ENCODE data around the gene HACD3. TPM values are rescaled to one million over a fixed set of nuclear protein-coding genes. Genes with fewer than 3 reads are reported as not detected.
A peak's percentile ranks its signal among the peaks of the same experiment; 100 is the strongest.
"Not testable (repeated sequence)": the region's sequence is repeated elsewhere in the genome, so short reads cannot be mapped to it uniquely, and the experiment has no call there.

Gene HACD3
- polyA plus RNA-seq, 4 donors = 161 to 192 (median 191) TPM

DNA sequence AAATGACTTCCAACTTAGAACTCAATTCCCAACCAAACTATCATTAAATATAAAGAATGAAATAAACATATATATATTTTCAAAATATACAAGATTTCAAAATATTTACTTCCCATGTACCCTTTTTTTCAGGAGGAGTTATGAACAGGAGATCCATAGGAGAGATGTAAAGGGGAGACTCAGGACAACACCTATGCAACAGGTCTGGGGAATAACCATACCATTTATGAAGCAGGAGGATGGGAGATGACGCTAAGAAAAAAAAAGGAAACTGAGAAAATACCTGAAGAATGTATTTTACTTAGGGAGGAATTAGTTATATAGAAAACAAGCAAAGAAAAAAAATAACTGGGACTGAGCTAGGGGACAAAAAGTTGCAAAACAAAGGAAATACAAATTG is 56.8 kb downstream of the HACD3 start:
- DNase-seq (ENCODE audit: low read depth in 4 of 4, low spot score in 3 of 4) = no peak

DNA sequence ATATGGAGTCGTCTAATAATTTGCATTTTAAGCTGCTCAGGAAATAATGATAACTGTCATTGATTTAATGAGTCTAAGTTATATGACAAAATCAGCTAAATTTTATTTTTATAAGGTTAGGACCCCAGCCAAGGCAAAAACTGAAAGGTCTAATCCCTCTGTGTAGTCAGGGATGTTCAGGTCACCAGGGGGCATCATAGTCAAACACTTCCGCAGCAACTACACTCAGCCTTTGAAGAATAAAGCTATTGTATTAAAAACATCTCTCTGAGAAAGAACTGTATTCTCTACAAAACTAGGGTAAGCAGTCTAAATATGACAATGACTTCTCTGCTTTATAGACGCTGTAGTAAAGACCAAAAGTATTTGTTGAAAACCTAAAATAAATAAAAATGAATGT is 65.7 kb downstream of the HACD3 start:
- no peak for DNase-seq (ENCODE audit: low read depth in 4 of 4, low spot score in 3 of 4)

DNA sequence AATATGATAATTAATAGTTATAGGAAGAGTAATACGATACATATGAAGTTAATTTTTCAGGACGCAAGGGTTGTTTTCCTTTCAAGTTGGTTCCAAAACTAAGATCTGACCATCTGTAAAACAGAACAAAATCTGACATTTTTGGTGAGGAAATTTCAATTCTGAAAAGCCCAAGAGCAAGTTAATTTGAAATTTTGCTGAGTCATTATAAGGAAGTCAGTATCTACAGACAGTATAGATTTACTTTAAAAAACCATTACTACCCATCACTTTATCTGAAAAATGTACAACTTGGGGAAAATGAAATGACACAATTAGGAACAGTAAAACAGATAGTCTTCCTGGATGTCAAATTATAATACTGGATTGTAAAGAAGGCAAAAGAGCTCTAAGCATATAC is 68.2 kb downstream of the HACD3 start:
- no peak for DNase-seq (ENCODE audit: low read depth in 4 of 4, low spot score in 3 of 4)

GRCh38 chr15:65599677-65600076 is 69.4 kb downstream of the HACD3 start:
- DNase-seq (ENCODE audit: low read depth in 4 of 4, low spot score in 3 of 4) = no peak

DNA sequence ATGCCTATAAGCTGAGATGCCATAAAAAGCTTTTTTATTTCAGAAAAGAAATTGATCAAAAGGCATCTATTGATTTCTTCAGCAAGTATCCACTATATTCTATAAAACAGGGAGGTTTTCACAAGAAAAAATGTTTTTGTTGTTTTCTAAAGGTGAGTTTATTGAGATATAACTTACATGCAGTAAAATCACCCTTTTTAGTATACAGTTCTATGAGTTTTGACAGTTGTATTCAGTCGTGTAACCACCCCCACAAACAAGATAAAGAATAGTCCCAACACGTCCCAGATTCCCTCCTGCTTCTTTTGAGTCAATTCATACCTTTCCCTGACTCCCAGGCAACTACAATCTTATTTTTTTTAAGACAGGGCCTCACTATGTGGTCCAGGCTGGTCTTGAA is 72.9 kb downstream of the HACD3 start:
- no peak for DNase-seq (ENCODE audit: low read depth in 4 of 4, low spot score in 3 of 4)

GRCh38 chr15:65603559-65603958 is 73.3 kb downstream of the HACD3 start:
- no peak for DNase-seq (ENCODE audit: low read depth in 4 of 4, low spot score in 3 of 4)

DNA sequence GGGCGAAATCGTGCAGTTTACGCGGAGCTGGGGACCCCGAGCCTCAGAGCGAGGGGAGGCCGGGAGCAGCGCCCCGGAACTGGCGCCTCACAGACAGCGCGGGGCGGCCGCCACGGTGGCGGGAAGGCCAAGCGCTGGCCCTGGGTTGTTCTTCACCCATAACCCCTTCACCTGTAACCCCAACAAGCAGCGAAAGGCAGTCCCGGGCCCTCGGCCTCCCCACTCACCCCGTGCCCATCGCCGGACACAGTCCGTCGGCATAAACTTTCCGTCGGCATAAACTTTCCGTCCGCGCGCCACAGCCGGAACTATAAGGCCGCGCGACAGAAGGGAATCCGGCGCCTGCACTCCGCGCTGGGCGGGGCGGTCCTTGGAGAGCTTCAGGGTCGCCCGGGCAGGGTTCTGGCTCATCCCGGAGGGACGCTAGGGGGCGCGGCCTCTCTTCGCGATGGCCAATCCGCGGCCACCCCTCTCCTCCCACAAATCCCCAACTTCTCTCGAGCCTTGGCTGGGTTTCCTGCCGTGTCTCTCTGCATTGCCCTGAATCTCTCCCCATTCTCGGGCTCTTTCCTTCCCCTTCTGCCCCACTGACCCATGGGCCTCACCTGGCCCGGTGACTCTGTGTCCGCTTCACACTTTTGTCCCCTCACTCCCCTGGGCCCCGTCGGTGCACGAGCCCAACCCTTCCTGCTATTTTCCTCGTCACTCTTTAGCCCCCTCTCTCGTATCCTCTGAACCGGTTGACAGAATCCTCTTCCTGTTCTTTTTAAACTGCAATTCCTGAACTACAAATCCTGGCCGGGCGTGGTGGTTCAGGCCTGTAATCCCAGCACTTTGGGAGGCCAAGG is 80.8 kb downstream of the HACD3 start, which contains the start of gene INTS14:
TSS of gene INTS14 (minus strand) at position 261 of the 848 bp plus-strand sequence. CDS start 3,751 bp downstream, outside the sequence.
- DNase-seq (ENCODE audit: low read depth in 4 of 4, low spot score in 3 of 4) = peak; percentile 93 to 95 (median 94)

GRCh38 chr15:65611888-65612615 is 81.8 kb downstream of the HACD3 start:
- no peak for DNase-seq (ENCODE audit: low read depth in 4 of 4, low spot score in 3 of 4)

DNA sequence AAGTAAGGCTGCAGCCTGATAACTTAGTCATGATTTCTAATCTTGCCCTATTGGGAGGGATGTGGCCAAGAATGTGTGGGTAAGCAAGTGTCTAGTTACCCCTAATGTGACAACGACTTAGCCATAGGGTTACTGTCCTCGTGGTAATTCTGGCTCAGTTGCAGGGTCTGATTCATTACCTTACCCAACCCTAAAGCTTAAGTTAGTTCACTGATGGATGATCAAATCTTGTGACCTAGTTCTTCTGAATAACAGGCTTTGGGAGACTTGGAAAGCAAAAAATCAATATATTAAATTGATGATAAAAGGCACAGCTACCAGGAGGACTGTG is 82.3 kb downstream of the HACD3 start:
- DNase-seq (ENCODE audit: low read depth in 4 of 4, low spot score in 3 of 4) = no peak

GRCh38 chr15:65612949-65613744 is 82.9 kb downstream of the HACD3 start:
- no peak for DNase-seq (ENCODE audit: low read depth in 4 of 4, low spot score in 3 of 4)

DNA sequence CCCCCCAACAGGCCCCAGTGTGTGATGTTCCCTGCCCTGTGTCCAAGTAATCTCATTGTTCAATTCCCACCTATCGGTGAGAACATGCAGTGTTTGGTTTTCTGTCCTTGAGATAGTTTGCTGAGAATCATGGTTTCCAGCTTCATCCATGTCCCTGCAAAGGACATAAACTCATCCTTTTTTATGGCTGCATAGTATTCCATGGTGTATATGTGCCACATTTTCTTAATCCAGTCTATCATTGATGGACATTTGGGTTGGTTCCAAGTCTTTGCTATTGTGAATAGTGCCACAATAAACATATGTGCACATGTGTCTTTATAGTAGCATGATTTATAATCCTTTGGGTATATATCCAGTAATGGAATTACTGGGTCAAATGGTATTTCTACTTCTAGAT is 85.6 kb downstream of the HACD3 start:
- not testable (repeated sequence) for DNase-seq (ENCODE audit: low read depth in 4 of 4, low spot score in 3 of 4)

DNA sequence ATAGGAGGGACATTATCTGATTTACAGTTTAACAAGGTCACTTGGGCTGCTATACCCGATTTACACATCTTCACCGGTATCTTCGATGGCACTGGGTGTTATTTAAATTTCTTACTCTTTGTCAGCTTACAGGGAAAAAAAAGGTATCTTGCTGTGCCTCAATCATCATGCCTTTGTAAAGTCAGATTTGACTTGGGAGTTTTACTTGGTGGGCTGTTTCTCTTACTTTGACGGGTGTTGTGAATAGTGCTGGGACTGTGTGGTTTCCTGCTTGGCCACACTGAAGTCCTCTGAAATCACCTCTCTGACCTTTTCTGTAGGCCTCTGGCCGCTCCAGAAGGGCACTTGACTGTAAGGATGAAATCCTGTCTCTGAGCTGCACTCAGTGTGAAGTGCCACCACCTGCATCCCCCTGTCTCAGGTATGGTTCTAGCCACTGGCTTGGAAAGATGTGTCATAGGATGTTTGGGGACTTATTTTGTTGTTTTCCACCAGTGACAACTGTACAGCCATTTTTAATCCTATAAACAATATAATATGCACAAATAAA is 88.4 kb downstream of the HACD3 start:
- no peak for DNase-seq (ENCODE audit: low read depth in 4 of 4, low spot score in 3 of 4)

DNA sequence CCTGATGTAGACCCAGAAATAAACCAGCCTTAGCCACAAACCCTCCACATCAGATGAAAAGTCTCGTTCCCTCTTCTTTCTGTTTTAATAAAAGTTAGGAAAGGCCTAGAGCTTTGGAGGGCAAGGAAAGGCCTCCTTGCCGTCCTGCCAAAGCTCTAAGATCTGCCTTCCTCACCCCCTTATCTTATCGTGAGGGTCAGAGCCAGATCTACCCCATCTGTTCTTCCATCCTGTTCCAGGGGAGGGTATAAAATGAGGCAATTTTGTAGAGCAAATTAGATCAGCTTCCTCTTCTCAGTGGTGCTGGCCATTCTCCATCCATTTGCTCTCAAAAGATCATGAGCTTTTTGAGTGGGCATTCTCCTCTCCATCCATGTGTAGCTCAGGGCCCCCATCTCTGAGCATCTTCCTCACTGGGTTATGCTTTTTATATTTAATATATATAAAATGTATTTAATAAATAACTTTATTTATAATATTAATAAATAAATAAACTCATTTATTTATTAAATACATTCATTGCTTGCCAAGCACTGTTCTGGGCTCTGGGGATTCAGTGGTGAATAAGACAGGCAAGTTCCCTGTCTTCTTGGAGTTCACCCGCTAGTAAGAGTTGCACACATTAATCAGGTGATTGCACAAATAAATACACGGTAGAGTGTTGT is 89.5 kb downstream of the HACD3 start:
- DNase-seq (ENCODE audit: low read depth in 4 of 4, low spot score in 3 of 4) = no peak

GRCh38 chr15:65620833-65621232 is 90.6 kb downstream of the HACD3 start:
- no peak for DNase-seq (ENCODE audit: low read depth in 4 of 4, low spot score in 3 of 4)

GRCh38 chr15:65621638-65622037 is 91.4 kb downstream of the HACD3 start, which contains the start of gene SLC24A1:
Gene SLC24A1, plus strand, starts transcription at chr15:65621938. Its CDS starts 2,143 bp downstream, at chr15:65624081.
- no peak for DNase-seq (ENCODE audit: low read depth in 4 of 4, low spot score in 3 of 4)

DNA sequence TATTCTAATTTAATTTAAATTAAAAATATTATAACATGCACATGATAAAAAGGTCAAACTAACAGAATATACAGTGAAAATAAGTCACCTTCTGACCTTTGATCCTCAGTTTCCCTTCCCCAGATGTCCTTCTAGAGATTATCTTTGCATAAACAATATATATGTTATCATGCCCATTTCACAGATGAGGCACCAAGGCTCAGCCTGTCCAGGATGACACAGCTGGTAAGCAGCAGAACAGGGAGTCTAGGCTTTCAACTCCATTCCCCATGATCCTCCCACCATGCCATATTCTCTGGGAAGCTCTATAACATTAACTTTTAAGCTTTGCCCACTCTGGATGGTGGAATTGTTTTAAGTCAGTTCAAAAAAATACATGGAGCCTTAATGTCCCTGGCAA is 92.8 kb downstream of the HACD3 start:
- DNase-seq (ENCODE audit: low read depth in 4 of 4, low spot score in 3 of 4) = no peak

DNA sequence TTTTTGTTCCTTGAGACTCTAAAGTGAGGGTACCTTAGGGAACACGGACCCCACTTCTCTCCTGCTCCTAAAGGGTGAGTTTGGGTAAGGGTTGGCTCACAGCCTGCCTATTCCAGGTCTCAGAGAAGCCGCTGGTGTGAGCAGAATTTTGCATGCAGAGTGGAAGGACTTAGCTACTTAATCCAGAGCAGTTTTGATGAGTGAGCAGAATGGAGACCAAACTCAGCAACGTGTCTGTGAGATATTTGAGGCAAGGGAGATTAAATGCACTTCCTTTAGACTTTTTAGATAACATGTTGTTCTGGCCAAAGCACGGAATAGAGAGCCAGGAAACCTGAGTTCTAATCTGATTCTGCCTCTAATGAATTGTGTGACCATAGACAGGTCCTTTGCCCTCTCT is 96.6 kb downstream of the HACD3 start:
- no peak for DNase-seq (ENCODE audit: low read depth in 4 of 4, low spot score in 3 of 4)
